Astrocyte (in vitro differentiated cells and primary cell): ENCODE measurements around the gene GRIK3.

ENCODE experiments used
- EZH2 ChIP-seq: IDR thresholded peaks from 2 replicates; pipeline ENCODE4 v1.6.1; 2012; ENCODE audit warnings: mild to moderate bottlenecking, low read length, inconsistent platforms; ENCODE audit not compliant: insufficient read depth
- TF ChIP-seq, protein P1 (sequence below): IDR thresholded peaks from 2 replicates; pipeline ENCODE4 v1.5.1; 2011; ENCODE audit warnings: low read depth, mild to moderate bottlenecking, inconsistent platforms, low read length, moderate library complexity; ENCODE audit not compliant: insufficient read depth

DNA sequence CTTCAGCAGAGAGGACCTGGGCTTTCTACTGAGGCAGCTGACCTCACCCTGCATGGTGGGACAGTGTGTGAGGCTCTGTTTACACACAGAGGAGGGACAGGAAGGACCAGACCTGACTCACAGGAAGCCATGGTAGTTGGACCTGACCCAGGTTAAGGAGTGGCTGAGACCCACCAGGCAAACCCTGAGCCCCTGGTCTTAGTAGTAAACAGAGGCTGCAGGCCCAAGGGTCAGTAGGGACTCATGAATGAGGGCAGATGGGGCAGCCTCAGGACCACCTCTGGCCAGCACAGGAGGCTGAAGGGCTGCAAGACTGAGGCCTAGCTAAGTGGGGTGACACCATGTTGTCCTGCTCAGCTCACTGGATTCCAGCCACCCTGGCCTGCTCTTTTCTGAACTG is 273.2 kb downstream of the GRIK3 start:
- TF ChIP-seq, protein P1, sequence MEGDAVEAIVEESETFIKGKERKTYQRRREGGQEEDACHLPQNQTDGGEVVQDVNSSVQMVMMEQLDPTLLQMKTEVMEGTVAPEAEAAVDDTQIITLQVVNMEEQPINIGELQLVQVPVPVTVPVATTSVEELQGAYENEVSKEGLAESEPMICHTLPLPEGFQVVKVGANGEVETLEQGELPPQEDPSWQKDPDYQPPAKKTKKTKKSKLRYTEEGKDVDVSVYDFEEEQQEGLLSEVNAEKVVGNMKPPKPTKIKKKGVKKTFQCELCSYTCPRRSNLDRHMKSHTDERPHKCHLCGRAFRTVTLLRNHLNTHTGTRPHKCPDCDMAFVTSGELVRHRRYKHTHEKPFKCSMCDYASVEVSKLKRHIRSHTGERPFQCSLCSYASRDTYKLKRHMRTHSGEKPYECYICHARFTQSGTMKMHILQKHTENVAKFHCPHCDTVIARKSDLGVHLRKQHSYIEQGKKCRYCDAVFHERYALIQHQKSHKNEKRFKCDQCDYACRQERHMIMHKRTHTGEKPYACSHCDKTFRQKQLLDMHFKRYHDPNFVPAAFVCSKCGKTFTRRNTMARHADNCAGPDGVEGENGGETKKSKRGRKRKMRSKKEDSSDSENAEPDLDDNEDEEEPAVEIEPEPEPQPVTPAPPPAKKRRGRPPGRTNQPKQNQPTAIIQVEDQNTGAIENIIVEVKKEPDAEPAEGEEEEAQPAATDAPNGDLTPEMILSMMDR, result no peak
- TF ChIP-seq EZH2, result no peak
